Psoas muscle (tissue), 8 donors: Measurements from ENCODE around the gene ZMAT5. TPM values are rescaled to one million over a fixed set of nuclear protein-coding genes. Genes with fewer than 3 reads are reported as not detected.

Experiments used
- ATAC-seq, 4 donors: fragments of 200-7000 bp; cut with Tn5 transposase; one replicate each; pipeline ENCODE4 v1.9.1; 2020; ENCODE audit warnings: moderate library complexity in 3 of 4, mild to moderate bottlenecking in 2 of 4
- DNase-seq, 2 donors: peaks; one replicate each; pipeline ENCODE4 v3.0.0-alpha.2; 2020
- H3K27ac ChIP-seq: fragments of 200-600 bp; one replicate; pipeline ENCODE4 v1.8.0; 2022
- H3K27me3 ChIP-seq, 3 donors: fragments of 200-600 bp in 1 of 3; one replicate each; pipeline versions ENCODE4 v1.6.1 to v1.8.0; 2013 to 2022; ENCODE audit warnings: low read length in 2 of 3, mild to moderate bottlenecking in 2 of 3, moderate library complexity in 1 of 3; ENCODE audit not compliant: insufficient read depth in 3 of 3
- H3K36me3 ChIP-seq, 2 donors: fragments of 200-600 bp in 1 of 2; one replicate each; pipeline versions ENCODE4 v1.6.1 to v1.8.0; 2013 to 2022; ENCODE audit warnings: low read depth in 1 of 2, mild to moderate bottlenecking in 1 of 2, moderate library complexity in 1 of 2; ENCODE audit not compliant: insufficient read depth in 1 of 2
- H3K4me1 ChIP-seq: fragments of 200-600 bp; one replicate; pipeline ENCODE4 v1.8.0; 2022
- H3K4me3 ChIP-seq: fragments of 200-600 bp; one replicate; pipeline ENCODE4 v1.8.0; 2022; ENCODE audit warnings: mild to moderate bottlenecking
- H3K9me3 ChIP-seq: fragments of 200-600 bp; one replicate; pipeline ENCODE4 v1.8.0; 2022
- WGBS, 3 donors: extraction: QIAGEN DNeasy Blood & Tissue Kit; methylation state at CpG; one replicate each; pipeline versions ENCODE4 v1.1.6 to v1.1.7; 2013; 5-methylcytosine and 5-hydroxymethylcytosine counted together
- intact Hi-C, 2 donors: fragments of 100-400 bp; cut with DNase I; formaldehyde crosslinking; loops; one replicate each; pipeline versions ENCODE4 v1.11.0 to v1.14.2; 2022
- polyA plus RNA-seq, 3 donors: library from polyadenylated mRNA; stranded (reverse); fragments of 200-250 nt; gene quantifications; one replicate each; pipeline ENCODE4 v1.2.3, GENCODE V29; 2013
- total RNA-seq, 4 donors: library from RNA; stranded (reverse); fragmentation: NEBNext Ultra II Directional in 2 of 4; extraction: Animal tissue kit (Norgen Biotek cat#: 25700) in 2 of 4; gene quantifications; one replicate each; pipeline versions ENCODE4 v1.2.1 to v1.2.4, GENCODE V29; 2021 to 2023
- TF ChIP-seq, protein P1 (sequence below): fragments of 200-600 bp; IDR thresholded peaks from one replicate; pipeline ENCODE4 v1.8.0; 2022; ENCODE audit warnings: antibody characterized with exemption
- donor health status: healthy with polysubstance abuse.
- donor health status: DM: no; HTN: no; CAD: no; lungs with moderate emphysema.
- donor health status: Bipolar disorder and iron deficiency.
- donor health status: healthy.
- donor health status: DM: yes; HTN: yes; CAD: no.
- donor health status: DM: no; HTN: no; CAD: no.
- donor health status: DM: no; HTN: no; CAD: no.
- donor health status: DM: yes; HTN: yes; CAD: no.

The ZMAT5 gene
- total and polyA plus RNA-seq, 7 donors = 12.1 to 46.1 (median 27.6) TPM

DNA sequence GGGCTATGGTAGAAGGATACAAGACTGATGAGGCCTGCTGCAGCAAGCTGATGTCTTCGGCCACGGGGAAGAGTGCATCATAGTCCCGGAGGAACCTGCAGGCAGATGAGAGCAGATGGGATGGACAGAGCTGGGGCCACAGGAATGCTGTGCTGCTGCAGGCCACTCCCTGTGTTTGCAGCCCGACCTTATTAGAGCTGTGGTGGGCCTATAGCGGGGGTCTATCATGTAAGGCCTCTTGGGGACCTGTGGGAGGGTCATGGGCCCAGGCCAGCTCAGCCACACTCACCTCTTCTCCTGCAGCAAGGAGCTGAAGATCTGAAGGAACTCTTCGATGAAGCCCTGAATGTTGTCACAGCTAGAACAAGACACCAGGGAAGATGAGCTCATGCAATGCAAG is 39.4 kb upstream of the ZMAT5 start:
- peaks cover 12 to 92% of the 10 kb centered on the region in 2 donors for H3K36me3 ChIP-seq
- peaks cover 12% of the 10 kb centered on the region for H3K4me1 ChIP-seq
- H3K27me3 ChIP-seq = no peaks in the 10 kb centered on the region
- TF ChIP-seq, protein P1, sequence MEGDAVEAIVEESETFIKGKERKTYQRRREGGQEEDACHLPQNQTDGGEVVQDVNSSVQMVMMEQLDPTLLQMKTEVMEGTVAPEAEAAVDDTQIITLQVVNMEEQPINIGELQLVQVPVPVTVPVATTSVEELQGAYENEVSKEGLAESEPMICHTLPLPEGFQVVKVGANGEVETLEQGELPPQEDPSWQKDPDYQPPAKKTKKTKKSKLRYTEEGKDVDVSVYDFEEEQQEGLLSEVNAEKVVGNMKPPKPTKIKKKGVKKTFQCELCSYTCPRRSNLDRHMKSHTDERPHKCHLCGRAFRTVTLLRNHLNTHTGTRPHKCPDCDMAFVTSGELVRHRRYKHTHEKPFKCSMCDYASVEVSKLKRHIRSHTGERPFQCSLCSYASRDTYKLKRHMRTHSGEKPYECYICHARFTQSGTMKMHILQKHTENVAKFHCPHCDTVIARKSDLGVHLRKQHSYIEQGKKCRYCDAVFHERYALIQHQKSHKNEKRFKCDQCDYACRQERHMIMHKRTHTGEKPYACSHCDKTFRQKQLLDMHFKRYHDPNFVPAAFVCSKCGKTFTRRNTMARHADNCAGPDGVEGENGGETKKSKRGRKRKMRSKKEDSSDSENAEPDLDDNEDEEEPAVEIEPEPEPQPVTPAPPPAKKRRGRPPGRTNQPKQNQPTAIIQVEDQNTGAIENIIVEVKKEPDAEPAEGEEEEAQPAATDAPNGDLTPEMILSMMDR = no peak
- no peak for DNase-seq
- no peaks in the 10 kb centered on the region for H3K9me3 ChIP-seq
- ATAC-seq = no peak
- no peak overlapping the region for H3K27ac ChIP-seq
- WGBS, 3 donors = 83 to 86% (median 86%) methylated on average over 6 of the region's 6 CpGs
- intact Hi-C loops = no loop called here
- no peak overlapping the region for H3K4me3 ChIP-seq

DNA sequence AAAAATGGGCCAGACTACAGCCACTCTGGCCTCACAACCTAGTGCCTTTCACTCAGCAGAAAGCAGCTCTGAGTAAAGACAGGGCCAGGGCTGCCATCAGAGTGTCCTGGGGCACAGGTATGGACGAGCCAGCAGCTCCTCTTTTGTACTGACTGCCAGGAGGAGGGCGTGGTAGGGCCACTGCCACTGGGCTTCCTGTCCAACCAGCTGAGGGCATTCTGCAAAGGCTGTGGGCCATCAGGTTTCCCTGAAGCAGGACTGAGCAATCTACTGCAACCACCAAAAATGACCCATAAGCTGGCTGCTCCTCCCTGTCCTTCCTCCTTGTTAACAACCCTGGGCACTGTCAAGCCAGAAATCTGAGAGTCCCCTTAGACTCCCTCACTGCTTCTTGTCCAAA is 38.2 kb upstream of the ZMAT5 start:
- TF ChIP-seq, protein P1 = no peak
- WGBS, 3 donors = 66 to 100% (median 87%) methylated on average over 2 of the region's 2 CpGs
- intact Hi-C loops = no loop called here
- Histone ChIP-seq H3K27me3 (no peaks in the 10 kb centered on the region), H3K36me3 (peaks cover 9 to 95% of the 10 kb centered on the region in 2 donors), H3K9me3 (no peaks in the 10 kb centered on the region), H3K4me1 (peaks cover 19% of the 10 kb centered on the region), H3K27ac (no peak overlapping the region), H3K4me3 (no peak overlapping the region)
- DNase-seq (no peak), ATAC-seq (no peak)

DNA sequence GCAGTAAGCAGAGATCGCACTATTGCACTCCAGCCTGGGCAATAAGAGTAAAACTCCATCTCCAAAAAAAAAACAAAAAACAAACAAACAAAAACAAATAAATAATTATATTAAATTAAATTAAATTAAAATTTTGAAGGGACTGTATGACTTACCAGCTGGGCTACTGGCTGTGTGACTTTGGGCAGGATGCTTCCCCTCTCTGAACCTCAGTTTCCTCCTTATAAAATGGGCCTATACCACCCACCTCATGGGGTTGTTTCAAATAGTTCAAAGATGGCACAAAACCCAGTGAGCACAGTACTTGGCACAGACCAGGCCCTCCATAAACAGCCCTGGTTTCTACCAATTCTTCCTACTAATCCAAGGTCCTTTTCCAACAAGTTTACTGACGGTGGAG is 36.4 kb upstream of the ZMAT5 start:
- ATAC-seq = no peak

DNA sequence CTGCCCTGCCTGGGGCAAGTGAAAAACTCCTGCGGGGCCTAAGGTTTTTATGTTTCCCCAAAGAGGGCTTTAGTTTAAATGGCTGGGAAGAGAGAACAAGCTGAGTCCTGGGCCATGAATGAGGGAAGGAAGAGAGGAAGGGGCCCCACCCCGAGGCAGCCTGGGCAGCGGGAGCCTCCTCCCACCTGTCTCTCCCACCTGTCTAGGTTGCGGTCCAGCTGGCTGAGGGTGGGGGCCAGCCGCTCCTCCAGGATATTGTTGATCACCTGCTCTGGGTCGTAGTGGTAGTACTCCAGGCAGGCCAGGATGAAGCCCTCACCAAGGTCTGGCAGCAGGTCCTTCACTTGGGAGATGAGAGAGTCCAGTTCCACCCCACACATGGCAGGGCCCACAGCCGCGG is 35.0 kb upstream of the ZMAT5 start:
- peak overlapping the region; percentile 95 for H3K27ac ChIP-seq
- no peaks in the 10 kb centered on the region for H3K9me3 ChIP-seq
- DNase-seq (no peak), ATAC-seq (no peak)
- H3K4me3 ChIP-seq = no peak overlapping the region
- intact Hi-C loops = no loop called here
- WGBS, 3 donors = 52 to 58% (median 54%) methylated on average over 8 of the region's 8 CpGs
- H3K27me3 ChIP-seq = no peaks in the 10 kb centered on the region
- peaks cover 12 to 72% of the 10 kb centered on the region in 2 donors for H3K36me3 ChIP-seq
- TF ChIP-seq, protein P1 = no peak
- peaks cover 49% of the 10 kb centered on the region for H3K4me1 ChIP-seq

More for the DNA sequence above, 36.4 kb upstream of the ZMAT5 start:
- Histone ChIP-seq H3K4me1 (peaks cover 36% of the 10 kb centered on the region), H3K4me3 (no peak overlapping the region), H3K27ac (no peak overlapping the region), H3K27me3 (no peaks in the 10 kb centered on the region), H3K36me3 (peaks cover 10 to 80% of the 10 kb centered on the region in 2 donors), H3K9me3 (no peaks in the 10 kb centered on the region)
- intact Hi-C loops = no loop called here
- DNase-seq = no peak
- WGBS, 3 donors = 97 to 100% (median 98%) methylated on average over 2 of the region's 2 CpGs
- TF ChIP-seq, protein P1 = no peak

DNA sequence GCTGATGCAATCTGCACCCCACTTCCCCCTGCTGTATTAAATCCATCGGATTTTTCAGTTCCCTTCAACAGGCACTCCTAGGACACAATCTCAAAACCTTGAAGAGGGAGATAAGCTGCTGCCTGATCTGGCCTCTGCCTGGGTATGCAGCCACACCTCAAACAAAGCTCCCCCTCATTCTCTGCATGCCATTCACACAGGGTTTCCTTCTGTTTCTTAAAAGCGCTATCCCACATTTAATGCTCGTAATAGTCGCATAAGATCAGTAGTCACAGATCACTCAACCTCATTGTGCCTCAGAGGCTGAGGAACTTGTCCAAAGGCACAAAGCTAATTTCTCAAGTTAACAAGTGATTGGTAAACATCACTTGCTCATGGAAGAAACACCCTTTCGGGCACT is 34.3 kb upstream of the ZMAT5 start:
- H3K4me3 ChIP-seq = no peak overlapping the region
- H3K27ac ChIP-seq = peak overlapping the region; percentile 95
- ATAC-seq (no peak), DNase-seq (no peak)
- 61 to 69% (median 68%) methylated on average over 5 of the region's 5 CpGs for WGBS, 3 donors
- TF ChIP-seq, protein P1 = no peak
- H3K9me3 ChIP-seq = no peaks in the 10 kb centered on the region
- H3K27me3 ChIP-seq = no peaks in the 10 kb centered on the region
- intact Hi-C loops = no loop called here
- peaks cover 13 to 72% of the 10 kb centered on the region in 2 donors for H3K36me3 ChIP-seq
- H3K4me1 ChIP-seq = peaks cover 55% of the 10 kb centered on the region
